ACHN (cell line): ENCODE data around the gene EVI2A.
"Not testable (repeated sequence)": the region's sequence is repeated elsewhere in the genome, so short reads cannot be mapped to it uniquely, and the experiment has no call there.

Experiments
- DNase-seq: peaks from one replicate; pipeline ENCODE4 v3.0.0-alpha.2; 2015
- in situ Hi-C: cut with HindIII; loops from 2 replicates; pipeline ENCODE4 v1.10.0; 2017; ENCODE audit warnings: low sequenced_read_pairs, low pct_ligation_motif_present, low pct_unique_long_range_greater_than_20kb

The EVI2A gene

DNA sequence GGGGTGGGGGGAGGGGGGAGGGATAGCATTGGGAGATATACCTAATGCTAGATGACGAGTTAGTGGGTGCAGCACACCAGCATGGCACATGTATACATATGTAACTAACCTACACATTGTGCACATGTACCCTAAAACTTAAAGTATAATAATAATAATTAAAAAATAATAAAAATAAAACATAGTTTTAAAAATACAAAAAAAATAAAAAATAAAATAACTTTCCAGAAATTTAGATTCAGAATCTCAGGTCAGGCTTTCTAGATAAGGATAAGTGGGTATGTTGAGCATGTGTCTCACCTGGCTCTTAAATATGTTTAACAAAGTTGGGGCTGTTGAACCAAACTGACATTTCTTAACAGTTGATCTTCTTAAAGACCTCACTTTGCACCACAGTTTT, 33.5 kb downstream of the EVI2A start:
- in situ Hi-C loops, DNase-seq: not testable (repeated sequence)

DNA sequence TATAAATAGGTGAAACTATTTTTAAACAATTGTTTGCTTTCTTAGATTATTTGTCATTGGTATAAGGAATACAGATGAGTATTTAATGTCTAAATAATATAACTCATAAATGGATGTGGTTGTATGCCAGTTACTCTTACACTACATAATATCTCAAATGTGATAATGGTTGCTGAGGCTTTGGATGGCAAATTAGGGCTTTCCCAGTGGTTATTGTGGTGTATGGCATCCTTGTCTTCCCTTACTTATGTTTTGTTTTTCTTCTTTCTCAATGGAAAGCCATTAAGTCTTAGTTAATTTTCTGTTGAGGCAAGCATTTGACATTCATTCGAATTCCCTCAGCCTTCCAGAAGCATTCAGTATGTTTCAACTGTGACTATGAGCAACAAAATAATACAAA, 34.8 kb downstream of the EVI2A start:
- in situ Hi-C loops: no loop called here
- DNase-seq: no peak

DNA sequence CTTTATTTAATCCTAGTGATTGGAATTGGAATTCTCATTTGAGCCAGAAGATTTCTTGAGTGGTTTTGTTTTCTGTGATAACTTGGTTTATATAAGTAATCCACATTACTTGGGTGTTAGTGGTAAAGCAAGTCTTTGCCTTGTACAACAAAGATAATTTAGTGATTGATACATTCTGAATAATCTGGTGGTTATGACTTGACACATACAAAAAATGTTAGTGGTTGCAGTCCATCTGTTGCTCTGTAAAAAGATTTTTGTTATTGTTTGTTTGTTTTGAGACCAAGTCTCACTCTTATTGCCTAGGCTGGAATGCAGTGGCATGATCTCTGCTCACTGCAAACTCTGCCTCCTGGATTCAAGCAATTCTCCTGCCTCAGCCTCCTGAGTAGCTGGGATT, 37.6 kb downstream of the EVI2A start:
- in situ Hi-C loops: no loop called here

DNA sequence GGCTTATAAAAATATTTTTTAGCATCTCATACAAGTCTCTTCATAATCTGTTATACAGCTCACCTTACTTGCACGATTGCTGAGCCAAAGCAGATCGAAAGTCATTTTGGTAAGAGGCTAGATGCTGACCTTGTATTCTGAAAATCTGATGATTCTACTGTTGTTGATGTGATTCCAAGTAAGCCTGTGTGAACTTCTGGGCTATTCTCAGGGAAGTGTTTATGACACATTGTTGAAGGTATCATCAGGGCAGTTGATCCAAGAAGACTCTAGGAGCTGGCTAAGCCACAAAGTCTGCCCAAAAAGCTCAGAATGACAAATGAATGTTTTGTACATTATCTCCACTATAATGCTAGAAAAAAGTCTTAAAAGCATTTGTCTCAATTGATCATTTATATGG, 40.4 kb downstream of the EVI2A start:
- in situ Hi-C loops: no loop called here

More for the DNA sequence above, 37.6 kb downstream of the EVI2A start:
- DNase-seq: no peak

DNA sequence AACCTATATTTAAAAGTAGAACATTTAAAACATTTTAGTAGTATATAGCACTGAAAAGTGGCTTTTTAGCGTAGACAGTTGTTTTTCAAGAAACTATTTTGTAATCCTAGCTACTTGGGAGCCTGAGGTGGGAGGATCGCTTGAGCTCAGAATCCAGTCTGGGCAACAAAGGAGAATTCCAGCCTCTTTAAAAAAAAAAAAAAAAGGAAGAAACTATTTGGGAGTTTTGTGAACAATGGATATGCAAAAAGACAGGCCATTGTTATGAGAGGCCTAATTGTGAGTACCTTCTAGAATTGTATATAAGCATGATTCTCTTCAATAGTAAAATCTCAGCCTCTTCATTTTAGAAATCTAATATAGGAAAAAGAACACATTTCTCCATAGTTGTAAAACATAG, 42.0 kb downstream of the EVI2A start:
- in situ Hi-C loops: no loop called here

More for the DNA sequence above, 40.4 kb downstream of the EVI2A start:
- no peak for DNase-seq

DNA sequence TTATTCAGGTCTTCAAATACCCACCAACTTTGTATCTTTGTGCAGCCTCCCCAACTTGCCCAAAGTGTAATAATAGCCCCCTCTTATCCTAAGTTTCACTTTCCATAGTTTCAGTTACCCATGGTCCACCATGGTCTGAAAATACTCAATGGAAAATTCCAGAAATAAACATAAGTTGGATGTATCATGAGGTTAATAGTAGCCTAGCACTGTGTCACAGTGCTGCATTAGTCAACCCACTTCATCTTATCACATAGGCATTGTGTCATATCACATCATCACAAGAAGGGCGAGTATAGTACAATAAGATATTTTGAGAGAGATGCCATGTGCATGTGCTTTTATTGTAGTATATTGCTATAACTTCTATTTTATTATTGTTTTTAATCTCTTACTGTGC, 46.3 kb downstream of the EVI2A start:
- DNase-seq: no peak
- in situ Hi-C loops: no loop called here

More for the DNA sequence above, 42.0 kb downstream of the EVI2A start:
- DNase-seq: no peak

DNA sequence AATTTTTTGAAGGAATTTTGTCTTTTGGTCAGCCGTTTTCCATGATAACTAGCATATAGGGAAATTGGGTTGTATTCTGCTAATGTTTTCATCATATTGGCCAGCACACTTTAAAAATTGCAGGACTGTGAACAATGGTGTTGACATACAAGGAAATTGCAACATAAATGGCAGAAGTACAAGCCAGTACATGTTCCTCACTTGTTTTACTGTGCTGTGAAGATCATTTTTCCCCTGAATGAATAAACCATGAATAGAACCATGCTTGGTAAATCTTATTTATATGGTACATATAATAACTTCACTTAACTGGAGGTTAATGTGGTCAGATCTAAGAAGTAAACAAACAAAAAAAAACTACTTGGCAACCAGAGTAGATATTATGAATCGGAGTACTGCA, 47.2 kb downstream of the EVI2A start:
- DNase-seq: no peak
- in situ Hi-C loops: loop anchor here (25.0 kb wide), 1 partner anchor 88 kb away; no protein-coding TSS in a partner anchor

DNA sequence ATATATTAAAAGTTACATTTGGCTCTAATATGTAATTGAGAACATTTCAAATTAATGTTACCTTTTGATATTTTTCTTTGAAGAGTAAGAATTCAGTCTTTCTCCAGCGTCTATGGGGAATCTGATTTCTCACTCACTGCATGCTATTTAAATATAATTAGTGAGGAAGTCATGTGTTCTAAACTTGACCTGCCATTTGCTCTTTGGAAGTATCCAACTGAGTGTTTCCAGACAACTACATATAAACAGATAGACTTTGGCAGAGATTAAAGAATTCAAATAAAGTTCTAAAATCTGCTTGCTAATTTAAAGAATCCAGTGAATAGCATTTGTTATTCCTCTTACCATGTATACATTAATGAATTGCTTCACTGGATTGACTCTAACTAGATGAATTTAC, 47.9 kb downstream of the EVI2A start:
- in situ Hi-C loops: loop anchor here (25.0 kb wide), 1 partner anchor 89 kb away; no protein-coding TSS in a partner anchor
- DNase-seq: no peak

DNA sequence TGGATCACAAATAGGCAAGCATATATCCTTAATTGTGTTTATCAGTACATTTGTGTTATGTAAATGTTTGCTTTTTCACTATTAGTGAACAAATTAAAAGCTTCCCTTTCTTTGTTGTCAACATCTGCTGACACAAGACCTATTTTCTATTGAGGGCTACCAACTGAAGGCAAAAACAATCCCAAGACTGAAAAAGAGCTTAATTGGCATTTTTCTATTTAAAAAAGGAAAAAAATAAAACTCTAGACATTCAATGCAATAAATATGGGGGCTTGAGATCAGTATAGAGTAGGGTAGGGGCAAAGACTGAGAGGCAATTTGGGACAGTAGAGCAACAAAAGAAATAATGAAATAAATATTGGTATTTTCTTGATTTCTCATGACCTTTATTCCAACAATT, 48.6 kb downstream of the EVI2A start:
- DNase-seq: no peak
- in situ Hi-C loops: loop anchor here (25.0 kb wide), 1 partner anchor 89 kb away; no protein-coding TSS in a partner anchor

DNA sequence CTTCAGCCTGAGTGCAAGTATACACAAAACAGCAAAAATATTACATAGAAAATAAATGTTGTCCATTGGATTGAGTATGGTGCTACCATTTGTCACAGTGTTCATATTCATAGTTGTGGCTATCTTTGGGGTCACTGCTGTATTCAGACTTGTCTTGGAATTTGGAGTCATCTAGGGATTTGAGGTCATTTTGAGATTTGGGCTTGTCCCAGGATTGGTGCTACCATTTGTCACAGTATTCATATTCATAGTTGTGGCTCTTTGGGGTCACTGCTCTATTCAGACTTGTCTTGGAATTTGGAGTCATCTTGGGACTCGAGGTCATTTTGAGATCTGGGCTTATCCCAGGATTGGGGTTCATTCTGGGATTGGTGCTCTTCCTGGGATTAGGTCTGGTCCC, 49.2 kb downstream of the EVI2A start:
- in situ Hi-C loops: loop anchor here (25.0 kb wide), 1 partner anchor 90 kb away; no protein-coding TSS in a partner anchor

DNA sequence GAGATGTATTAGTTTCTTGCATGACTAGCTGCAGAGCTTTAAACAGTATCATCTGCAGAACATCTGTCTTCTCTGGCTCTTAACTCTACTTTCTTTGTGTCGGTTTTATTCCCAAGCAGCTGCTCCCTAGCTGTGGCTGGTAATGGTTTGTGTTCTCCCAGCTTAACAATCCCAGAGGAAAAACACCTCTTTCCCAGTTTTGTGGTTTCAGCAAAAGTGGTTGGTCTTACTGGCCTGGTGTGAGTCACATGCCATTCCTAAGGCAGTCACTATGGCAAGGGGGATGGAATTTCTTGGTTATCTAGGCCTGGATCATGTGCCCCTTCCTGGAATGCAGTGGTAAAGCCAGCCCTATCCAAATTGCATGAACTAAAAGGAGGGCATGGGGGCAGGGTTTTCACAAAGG, 51.8 kb downstream of the EVI2A start:
- in situ Hi-C loops: loop anchor here (25.0 kb wide), 1 partner anchor 93 kb away; no protein-coding TSS in a partner anchor

More for the DNA sequence above, 49.2 kb downstream of the EVI2A start:
- no peak for DNase-seq

DNA sequence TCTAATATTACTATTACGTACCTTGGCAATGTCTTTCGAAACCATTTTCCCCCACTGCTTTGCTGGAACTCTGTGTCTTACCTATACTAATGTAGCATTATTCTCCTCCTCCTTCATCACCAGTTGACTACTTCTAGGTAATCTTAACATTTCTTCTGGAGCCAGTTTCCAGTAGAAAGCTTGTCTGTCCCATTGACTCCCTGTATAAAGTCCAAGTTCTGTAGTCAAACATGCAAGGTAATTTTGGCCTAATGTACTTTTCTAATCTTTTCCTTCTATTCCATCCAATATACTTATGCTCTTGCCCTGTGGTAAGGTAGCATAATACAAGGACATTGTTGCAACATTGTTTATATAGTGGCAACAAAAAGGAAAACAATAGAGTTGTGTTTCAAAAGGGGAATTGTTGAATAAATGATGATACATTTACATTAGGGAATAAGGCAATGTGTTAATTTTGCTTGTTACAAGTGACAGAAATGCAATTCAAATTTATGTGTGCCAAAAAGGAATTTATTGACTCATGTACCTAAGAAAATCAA, 52.3 kb downstream of the EVI2A start:
- in situ Hi-C loops: loop anchor here (25.0 kb wide), 1 partner anchor 93 kb away; no protein-coding TSS in a partner anchor
- DNase-seq: no peak

More for the DNA sequence above, 51.8 kb downstream of the EVI2A start:
- DNase-seq: peak; percentile 99
